ENCODE results near the gene ZNF497.
"Not testable (repeated sequence)": the region's sequence is repeated elsewhere in the genome, so short reads cannot be mapped to it uniquely, and the experiment has no call there.

Gene ZNF497

GRCh38 chr19:58362272-58362994, at the start of gene ZNF497:
Gene ZNF497 (minus strand): TSS chr19:58362751. CDS start chr19:58357635, 5,116 bp downstream.
- peak; percentile 89 for DNase-seq

GRCh38 chr19:58409010-58409790, 46.6 kb upstream of the ZNF497 start:
- DNase-seq, result peak; percentile 23

GRCh38 chr19:58408152-58409009, 45.8 kb upstream of the ZNF497 start, which contains the start of gene ZNF584:
Gene ZNF584 (plus strand): TSS chr19:58408649. CDS start chr19:58409148, 499 bp downstream.
- DNase-seq, result peak; percentile 93

GRCh38 chr19:58407658-58408151, 45.2 kb upstream of the ZNF497 start:
- DNase-seq, result no peak

GRCh38 chr19:58406818-58407657, 44.5 kb upstream of the ZNF497 start:
- DNase-seq, result no peak

- DNase-seq, result not testable (repeated sequence)
These were observed 41.4 kb upstream of the ZNF497 start for GRCh38 chr19:58403920-58404478.

GRCh38 chr19:58401840-58402421, 39.4 kb upstream of the ZNF497 start:
- DNase-seq, result no peak

GRCh38 chr19:58400916-58401839, 38.6 kb upstream of the ZNF497 start:
- peak; percentile 95 for DNase-seq

GRCh38 chr19:58400316-58400915, 37.9 kb upstream of the ZNF497 start:
- peak; percentile 42 for DNase-seq

- DNase-seq, result no peak
These were observed 37.4 kb upstream of the ZNF497 start for GRCh38 chr19:58399903-58400302.

- no peak for DNase-seq
These were observed 36.0 kb upstream of the ZNF497 start for GRCh38 chr19:58398545-58398944.

GRCh38 chr19:58398087-58398486, 35.5 kb upstream of the ZNF497 start:
- DNase-seq, result no peak

GRCh38 chr19:58397533-58398037, 35.0 kb upstream of the ZNF497 start:
- DNase-seq, result no peak

GRCh38 chr19:58396691-58397532, 34.4 kb upstream of the ZNF497 start:
- no peak for DNase-seq

- no peak for DNase-seq
These were observed 33.6 kb upstream of the ZNF497 start for GRCh38 chr19:58395979-58396627.

GRCh38 chr19:58395220-58395978, 32.8 kb upstream of the ZNF497 start, which contains the start of gene RNF225:
Gene RNF225 (plus strand): TSS chr19:58395656. CDS start chr19:58396090, 434 bp downstream.
- no peak for DNase-seq

- no peak for DNase-seq
These were observed 32.3 kb upstream of the ZNF497 start for GRCh38 chr19:58394821-58395219.
